Fibroblast of mammary gland (primary cell): ENCODE data around the gene VPS13D.

Experiments used
- DNase-seq: peaks from one replicate; pipeline ENCODE4 v3.0.0-alpha.2; 2010; ENCODE audit warnings: low read depth
- H3K4me3 ChIP-seq: 2 replicates; pipeline ENCODE4 v1.5.1; 2011; ENCODE audit warnings: low read depth, mild to moderate bottlenecking, low read length, moderate library complexity; ENCODE audit not compliant: control insufficient read depth
- CTCF ChIP-seq: conservative IDR thresholded peaks from 2 replicates; pipeline ENCODE4 v1.5.1; 2011; ENCODE audit warnings: low read depth, low read length, inconsistent platforms; ENCODE audit not compliant: control insufficient read depth, insufficient read depth

The VPS13D gene

GRCh38 chr1:12480041-12480440 is 250.2 kb downstream of the VPS13D start:
- TF ChIP-seq CTCF, result no peak
- DNase-seq, result no peak
- no peak overlapping the region for H3K4me3 ChIP-seq

GRCh38 chr1:12480748-12481362 is 251.0 kb downstream of the VPS13D start:
- no peak overlapping the region for H3K4me3 ChIP-seq
- peak; percentile 92 for DNase-seq
- no peak for TF ChIP-seq CTCF

- no peak for TF ChIP-seq CTCF
- H3K4me3 ChIP-seq, result no peak overlapping the region
- no peak for DNase-seq
These were observed 252.1 kb downstream of the VPS13D start for GRCh38 chr1:12481928-12482327.

GRCh38 chr1:12482988-12483387 is 253.2 kb downstream of the VPS13D start:
- H3K4me3 ChIP-seq, result no peak overlapping the region
- no peak for DNase-seq
- no peak for TF ChIP-seq CTCF

GRCh38 chr1:12485231-12486058 is 255.6 kb downstream of the VPS13D start:
- no peak for TF ChIP-seq CTCF
- no peak overlapping the region for H3K4me3 ChIP-seq
- DNase-seq, result peak; percentile 51

GRCh38 chr1:12486059-12486341 is 256.2 kb downstream of the VPS13D start:
- no peak overlapping the region for H3K4me3 ChIP-seq
- TF ChIP-seq CTCF, result no peak
- DNase-seq, result no peak
